GM23338 (cell line): ENCODE data around the gene SHANK1. TPM values are rescaled to one million over a fixed set of nuclear protein-coding genes. Genes with fewer than 3 reads are reported as not detected.

Source experiments
- ATAC-seq: fragments of 200-7000 bp; cut with Tn5 transposase; 3 replicates; pipeline ENCODE4 v1.9.1; 2020
- DNase-seq: peaks from one replicate; pipeline ENCODE4 v3.0.0-alpha.2; 2015; ENCODE audit warnings: low spot score
- H2AFZ ChIP-seq: fragments of 200-600 bp; sonication (generic); 2 replicates; pipeline ENCODE4 v1.8.0; 2016; ENCODE audit warnings: antibody characterized with exemption, mild to moderate bottlenecking, moderate library complexity
- H3F3A ChIP-seq: fragments of 200-600 bp; sonication (generic); replicated peaks from 2 replicates; pipeline ENCODE4 v1.8.0; 2017; ENCODE audit warnings: antibody characterized with exemption, mixed run types, low read depth
- H3K27ac ChIP-seq: fragments of 200-600 bp; sonication (generic); 2 replicates; pipeline ENCODE4 v1.6.1; 2016; ENCODE audit warnings: low read depth
- H3K27me3 ChIP-seq: fragments of 200-600 bp; sonication (generic); 2 replicates; pipeline ENCODE4 v1.8.0; 2016; ENCODE audit warnings: mild to moderate bottlenecking, mixed run types, moderate library complexity; ENCODE audit not compliant: insufficient read depth
- H3K36me3 ChIP-seq: fragments of 200-600 bp; sonication (generic); 2 replicates; pipeline ENCODE4 v1.8.0; 2016; ENCODE audit warnings: mild to moderate bottlenecking; ENCODE audit not compliant: insufficient read depth
- H3K4me1 ChIP-seq: fragments of 200-600 bp; sonication (generic); 2 replicates; pipeline ENCODE4 v1.8.0; 2016; ENCODE audit warnings: mild to moderate bottlenecking, moderate library complexity; ENCODE audit not compliant: insufficient read depth
- H3K4me2 ChIP-seq: fragments of 200-600 bp; sonication (generic); 2 replicates; pipeline ENCODE4 v1.7.1; 2017; ENCODE audit warnings: mixed run types
- H3K4me3 ChIP-seq: fragments of 200-600 bp; sonication (generic); 2 replicates; pipeline ENCODE4 v1.6.1; 2016; ENCODE audit warnings: mixed run types
- H3K79me2 ChIP-seq: fragments of 200-600 bp; sonication (generic); replicated peaks from 2 replicates; pipeline ENCODE4 v1.8.0; 2017; ENCODE audit warnings: mild to moderate bottlenecking; ENCODE audit not compliant: insufficient read depth
- H3K9me2 ChIP-seq: fragments of 200-600 bp; sonication (generic); 2 replicates; pipeline ENCODE4 v1.8.0; 2017; ENCODE audit not compliant: insufficient read depth
- H4K20me1 ChIP-seq: fragments of 200-600 bp; sonication (generic); replicated peaks from 2 replicates; pipeline ENCODE4 v1.8.0; 2017; ENCODE audit warnings: mild to moderate bottlenecking; ENCODE audit not compliant: insufficient read depth
- H3K27ac Mint-ChIP-seq: 2 replicates; pipeline ENCODE4 v1.8.0; 2020; ENCODE audit warnings: inconsistent platforms, mild to moderate bottlenecking, moderate library complexity, mixed read lengths
- H3K27me3 Mint-ChIP-seq: 3 replicates; pipeline ENCODE4 v1.8.0; 2022; ENCODE audit warnings: low read depth, mild to moderate bottlenecking, moderate library complexity, mixed read lengths, inconsistent platforms; ENCODE audit not compliant: insufficient read depth, poor library complexity
- H3K36me3 Mint-ChIP-seq: 3 replicates; pipeline ENCODE4 v1.8.0; 2021; ENCODE audit warnings: low read depth, mild to moderate bottlenecking, inconsistent platforms, moderate library complexity, mixed read lengths
- H3K4me1 Mint-ChIP-seq: 3 replicates; pipeline ENCODE4 v1.8.0; 2020; ENCODE audit warnings: mild to moderate bottlenecking, inconsistent platforms, mixed read lengths
- H3K4me3 Mint-ChIP-seq: 3 replicates; pipeline ENCODE4 v1.8.0; 2021; ENCODE audit warnings: moderate library complexity, mild to moderate bottlenecking, inconsistent platforms, mixed read lengths
- H3K9me3 Mint-ChIP-seq: 3 replicates; pipeline ENCODE4 v1.8.0; 2020; ENCODE audit warnings: moderate library complexity, mild to moderate bottlenecking, inconsistent platforms, mixed read lengths
- CREB1 ChIP-seq: fragments of 250-450 bp; sonication (Bioruptor Pico); IDR thresholded peaks from 2 replicates; pipeline ENCODE4 v1.5.0; 2020; ENCODE audit warnings: low read depth, mild to moderate bottlenecking, moderate library complexity
- ETS1 ChIP-seq: IDR thresholded peaks from 2 replicates; pipeline ENCODE4 v1.6.1; 2016; ENCODE audit warnings: antibody characterized with exemption
- EZH2 ChIP-seq: fragments of 200-600 bp; sonication (generic); IDR thresholded peaks from one replicate; pipeline ENCODE4 v1.8.0; 2017; ENCODE audit warnings: antibody characterized with exemption, mild to moderate bottlenecking, low read depth; ENCODE audit not compliant: unreplicated experiment
- EZH2phosphoT487 ChIP-seq: fragments of 200-600 bp; sonication (generic); IDR thresholded peaks from one replicate; pipeline ENCODE4 v1.8.1; 2018; ENCODE audit warnings: antibody characterized with exemption; ENCODE audit not compliant: unreplicated experiment
- JUNB ChIP-seq: IDR thresholded peaks from one replicate; pipeline ENCODE4 v1.6.1; 2016; ENCODE audit warnings: antibody characterized with exemption; ENCODE audit not compliant: unreplicated experiment
- NANOG ChIP-seq: IDR thresholded peaks from 2 replicates; pipeline ENCODE4 v1.6.1; 2016; ENCODE audit warnings: antibody characterized with exemption, borderline replicate concordance
- POLR2AphosphoS5 ChIP-seq: IDR thresholded peaks from 2 replicates; pipeline ENCODE4 v1.6.1; 2016; ENCODE audit warnings: antibody characterized with exemption, low read depth
- STAT1 ChIP-seq: IDR thresholded peaks from one replicate; pipeline ENCODE4 v1.6.1; 2016; ENCODE audit warnings: antibody characterized with exemption; ENCODE audit not compliant: unreplicated experiment
- ZNF331 ChIP-seq: fragments of 250-450 bp; sonication (Bioruptor Pico); IDR thresholded peaks from 2 replicates; pipeline ENCODE4 v1.5.0; 2020; ENCODE audit warnings: low read depth, mild to moderate bottlenecking, moderate library complexity
- polyA plus RNA-seq: library from polyadenylated mRNA; unstranded; fragments of >200 nt; fragmentation: Nextera tagmentation; extraction: Ambion mirVana; gene quantifications from 2 replicates; pipeline ENCODE4 v1.2.1, GENCODE V29; 2016
- total RNA-seq: library from RNA; depleted of rRNA; stranded (reverse); fragments of >200 nt; shearing (Covaris generic); gene quantifications from 2 replicates; pipeline ENCODE4 v1.2.3, GENCODE V29; 2014
- TF ChIP-seq, protein P1 (sequence below): IDR thresholded peaks from one replicate; pipeline ENCODE4 v1.6.1; 2018; ENCODE audit warnings: antibody characterized with exemption; ENCODE audit not compliant: unreplicated experiment

Gene SHANK1
- total and polyA plus RNA-seq, 2 experiments from 2014 or later, result 0.23 to 4.1 TPM

DNA sequence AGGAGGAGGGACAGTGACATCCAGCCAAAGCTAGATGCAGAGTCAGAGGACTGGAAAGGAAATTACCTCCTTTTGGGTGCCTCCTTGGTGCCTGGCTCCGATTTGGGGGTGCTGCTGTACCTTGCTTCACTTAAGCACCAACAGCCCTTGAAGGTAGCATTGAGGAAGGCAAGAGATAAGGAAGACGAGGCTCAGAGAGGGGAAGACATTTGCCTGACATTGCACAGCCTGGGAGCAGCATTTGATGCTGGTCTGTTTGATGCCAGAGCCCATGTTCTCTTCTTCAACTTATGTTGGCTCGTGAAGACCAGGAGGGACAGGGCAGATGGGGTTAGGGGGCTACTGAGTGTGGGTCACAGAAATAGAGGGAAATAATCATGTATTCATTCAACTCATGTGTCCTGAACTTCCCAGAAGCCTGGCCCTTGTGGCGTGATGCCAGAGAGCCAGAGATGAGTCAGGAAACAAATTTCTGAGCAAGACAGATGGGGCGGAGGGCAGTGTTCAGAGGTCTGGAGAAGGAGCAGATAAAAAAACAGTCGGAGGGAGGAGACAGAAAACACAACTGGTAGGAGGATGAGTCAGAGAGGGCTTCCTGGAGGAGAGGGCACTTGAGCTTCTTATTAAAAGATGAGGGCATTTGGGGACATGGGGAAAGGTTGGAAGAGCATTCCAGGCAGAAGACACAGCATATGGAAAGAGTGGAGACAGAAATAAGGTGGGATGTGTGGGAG lies 73.4 kb downstream of the SHANK1 start (continued):
- TF ChIP-seq EZH2phosphoT487 (no peak), CREB1 (no peak), STAT1 (no peak), POLR2AphosphoS5 (no peak)

DNA sequence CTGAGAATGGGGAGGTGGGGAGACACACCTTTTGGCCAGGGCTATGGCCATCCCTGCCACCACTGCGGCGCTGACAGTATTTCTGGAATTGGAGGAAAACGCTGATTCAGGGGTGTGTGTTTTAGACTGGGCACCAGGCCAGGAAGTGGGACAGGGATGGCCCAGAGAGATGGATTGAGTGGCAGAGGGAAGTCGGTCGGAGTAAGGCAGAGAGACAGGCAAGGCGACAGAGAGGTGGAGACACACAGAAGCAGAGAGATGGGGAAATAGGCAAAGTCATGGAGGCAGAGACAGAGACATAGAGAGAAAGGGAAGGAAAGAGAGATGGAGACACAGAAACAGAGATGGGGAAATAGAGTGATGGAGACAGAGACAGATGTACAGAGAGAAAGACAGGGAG lies 74.5 kb downstream of the SHANK1 start:
- Histone ChIP-seq H3K27ac (no peak overlapping the region), H3K4me1 (peaks cover 15% of the 10 kb centered on the region), H3K27me3 (peaks cover 29% of the 10 kb centered on the region), H3K36me3 (no peaks in the 10 kb centered on the region), H3K4me2 (no peak overlapping the region), H3F3A (no peaks in the 10 kb centered on the region; the same call in 1 of the 2 replicates), H3K4me3 (no peak overlapping the region), H4K20me1 (no peaks in the 10 kb centered on the region), H3K79me2 (no peaks in the 10 kb centered on the region), H2AFZ (no peak overlapping the region), H3K9me2 (no peaks in the 10 kb centered on the region)
- no peak overlapping the region for H3K27ac Mint-ChIP-seq
- H3K4me1 Mint-ChIP-seq, result no peaks in the 10 kb centered on the region
- no peak overlapping the region for H3K4me3 Mint-ChIP-seq
- peaks cover 10% of the 10 kb centered on the region for H3K27me3 Mint-ChIP-seq
- DNase-seq (no peak), ATAC-seq (no peak)
- H3K36me3 Mint-ChIP-seq, result peaks cover 37% of the 10 kb centered on the region
- H3K9me3 Mint-ChIP-seq, result peaks cover 9% of the 10 kb centered on the region
- TF ChIP-seq EZH2 (no peak), ZNF331 (CRISPR knock-in tag) (no peak)

GRCh38 chr19:50644315-50644915 lies 75.2 kb downstream of the SHANK1 start:
- Histone ChIP-seq H4K20me1 (no peaks in the 10 kb centered on the region), H3K4me2 (no peak overlapping the region), H3K4me1 (peaks cover 14% of the 10 kb centered on the region), H3K9me2 (no peaks in the 10 kb centered on the region), H3K79me2 (no peaks in the 10 kb centered on the region), H2AFZ (no peak overlapping the region), H3K4me3 (no peak overlapping the region), H3F3A (no peaks in the 10 kb centered on the region; the same call in 1 of the 2 replicates), H3K27ac (no peak overlapping the region), H3K27me3 (peaks cover 29% of the 10 kb centered on the region), H3K36me3 (no peaks in the 10 kb centered on the region)
- H3K4me1 Mint-ChIP-seq, result no peaks in the 10 kb centered on the region
- peaks cover 6% of the 10 kb centered on the region for H3K27me3 Mint-ChIP-seq
- DNase-seq, result no peak
- no peak for ATAC-seq
- peaks cover 34% of the 10 kb centered on the region for H3K36me3 Mint-ChIP-seq
- peaks cover 11% of the 10 kb centered on the region for H3K9me3 Mint-ChIP-seq
- no peak overlapping the region for H3K4me3 Mint-ChIP-seq
- H3K27ac Mint-ChIP-seq, result no peak overlapping the region
- TF ChIP-seq NANOG (no peak), ETS1 (no peak), ZNF331 (CRISPR knock-in tag) (no peak), JUNB (no peak), EZH2 (no peak), POLR2AphosphoS5 (no peak)
- TF ChIP-seq, protein P1, sequence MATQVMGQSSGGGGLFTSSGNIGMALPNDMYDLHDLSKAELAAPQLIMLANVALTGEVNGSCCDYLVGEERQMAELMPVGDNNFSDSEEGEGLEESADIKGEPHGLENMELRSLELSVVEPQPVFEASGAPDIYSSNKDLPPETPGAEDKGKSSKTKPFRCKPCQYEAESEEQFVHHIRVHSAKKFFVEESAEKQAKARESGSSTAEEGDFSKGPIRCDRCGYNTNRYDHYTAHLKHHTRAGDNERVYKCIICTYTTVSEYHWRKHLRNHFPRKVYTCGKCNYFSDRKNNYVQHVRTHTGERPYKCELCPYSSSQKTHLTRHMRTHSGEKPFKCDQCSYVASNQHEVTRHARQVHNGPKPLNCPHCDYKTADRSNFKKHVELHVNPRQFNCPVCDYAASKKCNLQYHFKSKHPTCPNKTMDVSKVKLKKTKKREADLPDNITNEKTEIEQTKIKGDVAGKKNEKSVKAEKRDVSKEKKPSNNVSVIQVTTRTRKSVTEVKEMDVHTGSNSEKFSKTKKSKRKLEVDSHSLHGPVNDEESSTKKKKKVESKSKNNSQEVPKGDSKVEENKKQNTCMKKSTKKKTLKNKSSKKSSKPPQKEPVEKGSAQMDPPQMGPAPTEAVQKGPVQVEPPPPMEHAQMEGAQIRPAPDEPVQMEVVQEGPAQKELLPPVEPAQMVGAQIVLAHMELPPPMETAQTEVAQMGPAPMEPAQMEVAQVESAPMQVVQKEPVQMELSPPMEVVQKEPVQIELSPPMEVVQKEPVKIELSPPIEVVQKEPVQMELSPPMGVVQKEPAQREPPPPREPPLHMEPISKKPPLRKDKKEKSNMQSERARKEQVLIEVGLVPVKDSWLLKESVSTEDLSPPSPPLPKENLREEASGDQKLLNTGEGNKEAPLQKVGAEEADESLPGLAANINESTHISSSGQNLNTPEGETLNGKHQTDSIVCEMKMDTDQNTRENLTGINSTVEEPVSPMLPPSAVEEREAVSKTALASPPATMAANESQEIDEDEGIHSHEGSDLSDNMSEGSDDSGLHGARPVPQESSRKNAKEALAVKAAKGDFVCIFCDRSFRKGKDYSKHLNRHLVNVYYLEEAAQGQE, result no peak
